HUES64 (cell line): ENCODE data around the gene RPH3AL. TPM values are rescaled to one million over a fixed set of nuclear protein-coding genes. Genes with fewer than 3 reads are reported as not detected.

Experiments used
- H3K27ac ChIP-seq: 2 replicates; pipeline ENCODE4 v1.7.0; 2013; ENCODE audit warnings: low read depth, low read length, inconsistent platforms
- H3K27me3 ChIP-seq: 2 replicates; pipeline ENCODE4 v1.6.1; 2013; ENCODE audit warnings: mild to moderate bottlenecking, low read length; ENCODE audit not compliant: insufficient read depth
- H3K36me3 ChIP-seq: 2 replicates; pipeline ENCODE4 v1.6.1; 2013; ENCODE audit warnings: mild to moderate bottlenecking, low read length; ENCODE audit not compliant: insufficient read depth
- H3K4me1 ChIP-seq: 2 replicates; pipeline ENCODE4 v1.6.1; 2013; ENCODE audit warnings: mild to moderate bottlenecking, low read length, moderate library complexity; ENCODE audit not compliant: insufficient read depth
- H3K4me3 ChIP-seq: 2 replicates; pipeline ENCODE4 v1.5.1; 2013; ENCODE audit warnings: mild to moderate bottlenecking, low read length, moderate library complexity
- H3K9ac ChIP-seq: 2 replicates; pipeline ENCODE4 v1.6.1; 2013; ENCODE audit warnings: mild to moderate bottlenecking, low read depth, low read length
- H3K9me3 ChIP-seq: 2 replicates; pipeline ENCODE4 v1.6.1; 2013; ENCODE audit warnings: low read depth, low read length; ENCODE audit not compliant: insufficient read depth
- WGBS: fragments of 150-250, 120-280 bp; methylation state at CpG from one replicate; pipeline ENCODE4 v1.1.7; 2013; ENCODE audit warnings: missing lambda C conversion rate; 5-methylcytosine and 5-hydroxymethylcytosine counted together
- polyA plus RNA-seq, 2 experiments: library from polyadenylated mRNA; stranded (reverse); fragments of 50-300 nt; gene quantifications; one replicate each; pipeline ENCODE4 v1.2.3, GENCODE V29; 2013

RPH3AL gene
- polyA plus RNA-seq (2013, experiment 1 of 2), result 2.3 TPM
- polyA plus RNA-seq (2013, experiment 2 of 2), result 3.7 TPM

- Histone ChIP-seq H3K27me3 (no peaks in the 10 kb centered on the region), H3K4me1 (peaks cover 9% of the 10 kb centered on the region), H3K36me3 (no peaks in the 10 kb centered on the region), H3K27ac (no peak within 1 kb of the TSS), H3K9me3 (peaks cover 5% of the 10 kb centered on the region; the same call in 1 of the 2 replicates), H3K4me3 (peak within 1 kb of the TSS; percentile 26; the same call in 1 of the 2 replicates), H3K9ac (no peak within 1 kb of the TSS)
- 48% methylated on average over 22 of the region's 22 CpGs for WGBS
Measured at GRCh38 chr17:352421-353212, at the start of gene RPH3AL. RPH3AL (minus strand) TSS chr17:352807; CDS start chr17:327543, 25,264 bp downstream.

- no peak overlapping the region for H3K9ac ChIP-seq
- WGBS, result 86% methylated on average over 10 of the region's 10 CpGs
- H3K9me3 ChIP-seq, result no peaks in the 10 kb centered on the region
- no peak overlapping the region for H3K4me3 ChIP-seq
- no peaks in the 10 kb centered on the region for H3K4me1 ChIP-seq
- H3K27me3 ChIP-seq, result no peaks in the 10 kb centered on the region
- no peak overlapping the region for H3K27ac ChIP-seq
- H3K36me3 ChIP-seq, result no peaks in the 10 kb centered on the region
Measured at GRCh38 chr17:400257-400656, 47.6 kb upstream of the RPH3AL start.

GRCh38 chr17:396788-397187 is 44.2 kb upstream of the RPH3AL start:
- H3K4me3 ChIP-seq, result no peak overlapping the region
- no peaks in the 10 kb centered on the region for H3K36me3 ChIP-seq
- H3K27ac ChIP-seq, result no peak overlapping the region
- no peaks in the 10 kb centered on the region for H3K4me1 ChIP-seq
- H3K27me3 ChIP-seq, result no peaks in the 10 kb centered on the region
- H3K9ac ChIP-seq, result no peak overlapping the region
- WGBS, result 94% methylated on average over 5 of the region's 6 CpGs
- H3K9me3 ChIP-seq, result no peaks in the 10 kb centered on the region

GRCh38 chr17:395974-396373 is 43.4 kb upstream of the RPH3AL start:
- no peak overlapping the region for H3K9ac ChIP-seq
- no peak overlapping the region for H3K4me3 ChIP-seq
- WGBS, result 94% methylated on average over 1 of the region's 2 CpGs
- no peaks in the 10 kb centered on the region for H3K4me1 ChIP-seq
- H3K36me3 ChIP-seq, result no peaks in the 10 kb centered on the region
- H3K27ac ChIP-seq, result no peak overlapping the region
- no peaks in the 10 kb centered on the region for H3K9me3 ChIP-seq
- H3K27me3 ChIP-seq, result no peaks in the 10 kb centered on the region; the same call in 1 of the 2 replicates

GRCh38 chr17:395179-395578 is 42.6 kb upstream of the RPH3AL start:
- H3K4me3 ChIP-seq, result no peak overlapping the region
- H3K27ac ChIP-seq, result no peak overlapping the region
- H3K9ac ChIP-seq, result no peak overlapping the region
- H3K4me1 ChIP-seq, result no peaks in the 10 kb centered on the region
- no peaks in the 10 kb centered on the region for H3K9me3 ChIP-seq
- H3K36me3 ChIP-seq, result no peaks in the 10 kb centered on the region
- 96% methylated on average over 9 of the region's 9 CpGs for WGBS
- H3K27me3 ChIP-seq, result no peaks in the 10 kb centered on the region; the same call in 1 of the 2 replicates

GRCh38 chr17:394718-395095 is 42.1 kb upstream of the RPH3AL start:
- H3K9ac ChIP-seq, result no peak overlapping the region
- no peaks in the 10 kb centered on the region; the same call in 1 of the 2 replicates for H3K27me3 ChIP-seq
- H3K4me1 ChIP-seq, result no peaks in the 10 kb centered on the region
- H3K4me3 ChIP-seq, result no peak overlapping the region
- 93% methylated on average over 9 of the region's 9 CpGs for WGBS
- no peaks in the 10 kb centered on the region for H3K36me3 ChIP-seq
- no peak overlapping the region for H3K27ac ChIP-seq
- H3K9me3 ChIP-seq, result no peaks in the 10 kb centered on the region

GRCh38 chr17:393806-394717 is 41.5 kb upstream of the RPH3AL start:
- Histone ChIP-seq H3K27me3 (no peaks in the 10 kb centered on the region; the same call in 1 of the 2 replicates), H3K27ac (no peak overlapping the region), H3K9me3 (no peaks in the 10 kb centered on the region), H3K4me3 (no peak overlapping the region), H3K36me3 (no peaks in the 10 kb centered on the region), H3K9ac (no peak overlapping the region), H3K4me1 (no peaks in the 10 kb centered on the region)
- WGBS, result 90% methylated on average over 19 of the region's 19 CpGs

GRCh38 chr17:391850-392249 is 39.2 kb upstream of the RPH3AL start:
- 85% methylated on average over 11 of the region's 11 CpGs for whole genome bisulfite sequencing
- H3K9ac ChIP-seq, result no peak overlapping the region

GRCh38 chr17:390025-390424 is 37.4 kb upstream of the RPH3AL start:
- Histone ChIP-seq H3K9me3 (peaks cover 5% of the 10 kb centered on the region; the same call in 1 of the 2 replicates), H3K4me1 (peaks cover 5% of the 10 kb centered on the region; the same call in 1 of the 2 replicates), H3K36me3 (no peaks in the 10 kb centered on the region), H3K27ac (no peak overlapping the region), H3K9ac (no peak overlapping the region), H3K4me3 (no peak overlapping the region), H3K27me3 (peaks cover 24% of the 10 kb centered on the region)
- WGBS, result 88% methylated on average over 12 of the region's 12 CpGs

More at GRCh38 chr17:391850-392249, 39.2 kb upstream of the RPH3AL start:
- Histone ChIP-seq H3K27ac (no peak overlapping the region), H3K4me3 (no peak overlapping the region), H3K9me3 (peaks cover 5% of the 10 kb centered on the region; the same call in 1 of the 2 replicates), H3K36me3 (no peaks in the 10 kb centered on the region), H3K4me1 (no peaks in the 10 kb centered on the region), H3K27me3 (peaks cover 11% of the 10 kb centered on the region; the same call in 1 of the 2 replicates)

- peaks cover 43% of the 10 kb centered on the region for H3K27me3 ChIP-seq
- H3K4me3 ChIP-seq, result no peak overlapping the region
- H3K27ac ChIP-seq, result no peak overlapping the region
- H3K4me1 ChIP-seq, result peaks cover 15% of the 10 kb centered on the region
- H3K36me3 ChIP-seq, result no peaks in the 10 kb centered on the region
- WGBS, result 97% methylated on average over 10 of the region's 10 CpGs
- no peak overlapping the region for H3K9ac ChIP-seq
- H3K9me3 ChIP-seq, result peaks cover 5% of the 10 kb centered on the region; the same call in 1 of the 2 replicates
Measured at GRCh38 chr17:388087-388486, 35.5 kb upstream of the RPH3AL start.
